MM.1S (cell line): ENCODE measurements around the gene OS9.
A peak's percentile ranks its signal among the peaks of the same experiment; 100 is the strongest.
"Not testable (repeated sequence)": the region's sequence is repeated elsewhere in the genome, so short reads cannot be mapped to it uniquely, and the experiment has no call there.

ENCODE experiments used
- DNase-seq: peaks from one replicate; pipeline ENCODE4 v3.0.0-alpha.2; 2015
- H2AFZ ChIP-seq: fragments of 300-600 bp; sonication (generic); 2 replicates; pipeline ENCODE4 v1.6.0; 2016; ENCODE audit warnings: antibody characterized with exemption, low read length
- H3F3A ChIP-seq: fragments of 300-600 bp; sonication (generic); 2 replicates; pipeline ENCODE4 v1.6.1; 2016; ENCODE audit warnings: mild to moderate bottlenecking, antibody characterized with exemption, low read length, moderate library complexity, mixed read lengths; ENCODE audit not compliant: insufficient read depth
- H3K27ac ChIP-seq: fragments of 300-600 bp; sonication (generic); 2 replicates; pipeline ENCODE4 v1.5.1; 2016; ENCODE audit warnings: mild to moderate bottlenecking, low read length
- H3K27me3 ChIP-seq: fragments of 300-600 bp; sonication (generic); replicated peaks from 2 replicates; pipeline ENCODE4 v1.6.0; 2016; ENCODE audit warnings: low read length; ENCODE audit not compliant: insufficient read depth
- H3K36me3 ChIP-seq: fragments of 300-600 bp; sonication (generic); replicated peaks from 2 replicates; pipeline ENCODE4 v1.6.1; 2016; ENCODE audit warnings: mild to moderate bottlenecking, low read length, mixed read lengths; ENCODE audit not compliant: insufficient read depth
- H3K4me1 ChIP-seq: fragments of 300-600 bp; sonication (generic); 2 replicates; pipeline ENCODE4 v1.6.1; 2016; ENCODE audit warnings: low read length, mixed read lengths
- H3K4me2 ChIP-seq: fragments of 300-600 bp; sonication (generic); 2 replicates; pipeline ENCODE4 v1.6.0; 2016; ENCODE audit warnings: low read depth, low read length
- H3K4me3 ChIP-seq: fragments of 300-600 bp; sonication (generic); 2 replicates; pipeline ENCODE4 v1.5.1; 2016; ENCODE audit warnings: low read length, mixed read lengths
- H3K79me2 ChIP-seq: fragments of 300-600 bp; sonication (generic); 2 replicates; pipeline ENCODE4 v1.6.1; 2016; ENCODE audit warnings: mixed run types, low read length, mixed read lengths
- H3K9ac ChIP-seq: fragments of 300-600 bp; sonication (generic); 2 replicates; pipeline ENCODE4 v1.6.1; 2016; ENCODE audit warnings: low read length, mixed read lengths
- H3K9me2 ChIP-seq: fragments of 300-600 bp; sonication (generic); replicated peaks from 2 replicates; pipeline ENCODE4 v1.6.1; 2016; ENCODE audit warnings: mild to moderate bottlenecking, low read length, mixed read lengths; ENCODE audit not compliant: insufficient read depth
- H3K9me3 ChIP-seq: fragments of 300-600 bp; sonication (generic); replicated peaks from 2 replicates; pipeline ENCODE4 v1.6.1; 2016; ENCODE audit warnings: mild to moderate bottlenecking, low read length, mixed read lengths; ENCODE audit not compliant: insufficient read depth
- H4K20me1 ChIP-seq: fragments of 300-600 bp; sonication (generic); 2 replicates; pipeline ENCODE4 v1.6.1; 2016; ENCODE audit warnings: mild to moderate bottlenecking, low read length, moderate library complexity, mixed read lengths; ENCODE audit not compliant: insufficient read depth
- CTCF ChIP-seq: fragments of 300-600 bp; sonication (generic); IDR thresholded peaks from 2 replicates; pipeline ENCODE4 v1.5.1; 2016; ENCODE audit warnings: antibody characterized with exemption, low read length, mixed read lengths
- EZH2 ChIP-seq: fragments of 300-600 bp; sonication (generic); optimal IDR thresholded peaks from 2 replicates; pipeline ENCODE3; 2017; ENCODE audit warnings: low read depth, mild to moderate bottlenecking, antibody characterized with exemption, low read length, mixed read lengths
- EZH2phosphoT487 ChIP-seq: fragments of 300-600 bp; sonication (generic); IDR thresholded peaks from 2 replicates; pipeline ENCODE4 v1.6.1; 2018; ENCODE audit warnings: antibody characterized with exemption, low read length

OS9 gene

GRCh38 chr12:57693659-57694458, at the start of gene OS9:
Gene OS9 (plus strand): TSS chr12:57694132. CDS start chr12:57694162, 30 bp downstream.
- peaks cover 23% of the 10 kb centered on the region for H3K79me2 ChIP-seq
- H3K4me3 ChIP-seq: peak within 1 kb of the TSS; percentile 95
- no peaks in the 10 kb centered on the region for H4K20me1 ChIP-seq
- H2AFZ ChIP-seq: peak within 1 kb of the TSS; percentile 96
- H3F3A ChIP-seq: no peaks in the 10 kb centered on the region
- no peaks in the 10 kb centered on the region for H3K27me3 ChIP-seq
- peak within 1 kb of the TSS; percentile 51; the same call in 1 of the 2 replicates for H3K27ac ChIP-seq
- peaks cover 8% of the 10 kb centered on the region; the same call in 1 of the 2 replicates for H3K36me3 ChIP-seq
- H3K4me2 ChIP-seq: peak within 1 kb of the TSS; percentile 69
- H3K4me1 ChIP-seq: peaks cover 8% of the 10 kb centered on the region; the same call in 1 of the 2 replicates
- DNase-seq: peak; percentile 99
- H3K9me3 ChIP-seq: no peaks in the 10 kb centered on the region
- no peaks in the 10 kb centered on the region for H3K9me2 ChIP-seq
- TF ChIP-seq CTCF: peak; percentile 81
- no peak for TF ChIP-seq EZH2
- H3K9ac ChIP-seq: peak within 1 kb of the TSS; percentile 85

GRCh38 chr12:57645990-57646658, 47.8 kb upstream of the OS9 start:
- not testable (repeated sequence) for H3K36me3 ChIP-seq, H3K27ac ChIP-seq, H3K4me2 ChIP-seq, H3K27me3 ChIP-seq, H3F3A ChIP-seq, H3K4me3 ChIP-seq, H3K9me2 ChIP-seq, H2AFZ ChIP-seq, H3K9me3 ChIP-seq, H3K4me1 ChIP-seq, DNase-seq, H3K79me2 ChIP-seq, H3K9ac ChIP-seq, H4K20me1 ChIP-seq

- not testable (repeated sequence) for H4K20me1 ChIP-seq, H3K9me2 ChIP-seq, H3K9me3 ChIP-seq, H3K4me2 ChIP-seq, H2AFZ ChIP-seq, H3K4me1 ChIP-seq, H3F3A ChIP-seq, H3K27ac ChIP-seq, H3K27me3 ChIP-seq, H3K9ac ChIP-seq, H3K79me2 ChIP-seq, H3K4me3 ChIP-seq, H3K36me3 ChIP-seq, DNase-seq
Measured at GRCh38 chr12:57646659-57647049, 47.3 kb upstream of the OS9 start.

- Histone ChIP-seq H3K4me2 (no peak overlapping the region), H3K9me3 (no peaks in the 10 kb centered on the region), H3K27me3 (no peaks in the 10 kb centered on the region), H3K4me1 (no peaks in the 10 kb centered on the region), H3K4me3 (no peak overlapping the region), H3F3A (no peaks in the 10 kb centered on the region), H3K9me2 (no peaks in the 10 kb centered on the region), H3K79me2 (no peaks in the 10 kb centered on the region), H4K20me1 (no peaks in the 10 kb centered on the region), H3K27ac (no peak overlapping the region), H3K9ac (no peak overlapping the region), H2AFZ (no peak overlapping the region), H3K36me3 (no peaks in the 10 kb centered on the region)
- TF ChIP-seq CTCF (no peak), EZH2phosphoT487 (no peak), EZH2 (no peak)
- no peak for DNase-seq
Measured at GRCh38 chr12:57654042-57654441, 39.9 kb upstream of the OS9 start.
